HG03097 (cell line): Measurements from ENCODE around the gene FAM114A2.

ENCODE experiments used
- ATAC-seq: cut with Tn5 transposase; IDR thresholded peaks from one replicate; pipeline ENCODE4 v1.9.1; 2021; ENCODE audit not compliant: unreplicated experiment, low FRiP score

The FAM114A2 gene

DNA sequence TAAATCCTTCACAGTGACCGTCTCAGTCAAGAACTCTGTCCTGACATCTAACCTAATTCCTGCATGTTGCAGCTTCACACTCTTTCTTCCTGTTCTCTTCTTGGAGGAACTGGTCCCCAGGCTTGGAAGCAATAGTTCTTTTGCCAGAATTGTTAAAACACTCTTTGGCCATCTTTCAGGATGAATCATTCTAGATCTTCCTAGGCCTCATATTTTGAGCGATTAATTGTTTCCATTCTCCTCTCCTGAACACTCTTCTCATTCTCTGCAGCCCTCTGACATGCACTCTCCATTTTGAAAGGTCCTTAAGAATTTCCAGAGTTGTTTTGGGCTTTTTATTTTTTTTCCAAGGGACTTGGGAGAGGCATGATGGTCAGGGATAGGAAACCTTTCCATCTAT is 85.8 kb downstream of the FAM114A2 start:
- no peak for ATAC-seq

DNA sequence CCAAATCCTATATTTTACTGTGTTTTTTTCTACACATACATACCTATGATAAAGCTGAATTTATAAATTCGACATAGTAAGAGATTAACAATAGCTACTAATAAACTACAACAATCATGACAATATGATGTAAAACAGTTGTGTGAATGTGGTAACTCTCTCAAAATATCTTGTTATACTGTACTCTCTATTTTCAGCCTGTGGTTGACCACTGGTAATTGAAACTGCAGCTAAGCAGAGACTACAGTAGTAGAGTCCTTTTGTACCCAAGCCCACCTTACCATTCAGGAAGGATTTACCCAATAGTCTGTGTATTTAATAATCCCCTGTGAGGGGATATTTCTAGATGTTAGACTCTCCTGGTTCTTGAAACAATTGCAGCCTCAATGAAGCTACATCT is 86.7 kb downstream of the FAM114A2 start:
- ATAC-seq = no peak

DNA sequence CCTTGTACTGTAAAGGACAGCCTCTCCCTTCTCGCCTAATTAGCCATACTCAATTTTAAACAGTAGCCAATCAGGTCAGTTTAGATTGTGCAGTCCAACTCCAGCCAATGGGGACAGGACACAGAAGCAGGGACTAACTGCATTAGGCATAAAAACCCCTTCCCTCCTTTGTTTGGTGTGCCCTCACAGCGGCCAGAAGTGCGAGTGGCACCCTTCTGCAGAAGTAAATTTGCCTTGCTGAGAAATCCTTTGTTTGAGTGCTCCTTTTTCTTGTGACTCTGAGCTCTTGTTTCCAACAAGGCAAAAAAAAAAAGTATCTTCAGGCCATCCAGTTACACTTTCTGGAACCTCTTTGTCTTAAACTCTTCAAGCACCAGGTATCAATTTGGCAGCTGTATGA is 97.4 kb downstream of the FAM114A2 start:
- no peak for ATAC-seq
